ENCODE measurements around the gene SPAG8.

DNA sequence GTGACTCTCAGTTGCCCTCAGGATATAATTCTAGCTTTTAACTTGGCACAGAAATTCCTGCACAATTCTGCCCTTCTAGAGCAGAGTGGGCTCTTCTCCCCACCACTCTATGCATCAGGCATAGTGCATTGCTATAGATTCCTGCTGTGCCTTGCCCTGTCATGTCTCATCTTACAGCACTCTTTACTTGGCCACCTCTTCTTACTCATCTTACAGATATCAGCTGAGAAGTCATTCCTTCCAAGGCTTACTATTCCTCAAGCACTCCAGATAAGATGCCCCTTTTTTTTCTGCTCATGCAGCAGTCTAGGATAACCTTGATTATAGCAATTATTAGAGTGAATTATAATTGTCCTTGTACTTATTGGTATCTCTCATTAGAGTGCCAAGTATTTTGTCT lies 10.9 kb upstream of the SPAG8 start:
- no peak for TF ChIP-seq ARNT (IDR thresholded peaks at IDR 0.05)
- no peak for TF ChIP-seq CREBBP (IDR thresholded peaks at IDR 0.05; ENCODE audit: low read depth, low read length)
- TF ChIP-seq MEF2A (IDR thresholded peaks at IDR 0.05; ENCODE audit: control insufficient read depth, low read depth, low read length), result no peak
- TF ChIP-seq, protein P1, sequence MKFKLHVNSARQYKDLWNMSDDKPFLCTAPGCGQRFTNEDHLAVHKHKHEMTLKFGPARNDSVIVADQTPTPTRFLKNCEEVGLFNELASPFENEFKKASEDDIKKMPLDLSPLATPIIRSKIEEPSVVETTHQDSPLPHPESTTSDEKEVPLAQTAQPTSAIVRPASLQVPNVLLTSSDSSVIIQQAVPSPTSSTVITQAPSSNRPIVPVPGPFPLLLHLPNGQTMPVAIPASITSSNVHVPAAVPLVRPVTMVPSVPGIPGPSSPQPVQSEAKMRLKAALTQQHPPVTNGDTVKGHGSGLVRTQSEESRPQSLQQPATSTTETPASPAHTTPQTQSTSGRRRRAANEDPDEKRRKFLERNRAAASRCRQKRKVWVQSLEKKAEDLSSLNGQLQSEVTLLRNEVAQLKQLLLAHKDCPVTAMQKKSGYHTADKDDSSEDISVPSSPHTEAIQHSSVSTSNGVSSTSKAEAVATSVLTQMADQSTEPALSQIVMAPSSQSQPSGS (CRISPR knock-in tag; IDR thresholded peaks at IDR 0.05), result no peak
- no peak for TF ChIP-seq LEF1 (IDR thresholded peaks at IDR 0.05)
- TF ChIP-seq, protein P2, sequence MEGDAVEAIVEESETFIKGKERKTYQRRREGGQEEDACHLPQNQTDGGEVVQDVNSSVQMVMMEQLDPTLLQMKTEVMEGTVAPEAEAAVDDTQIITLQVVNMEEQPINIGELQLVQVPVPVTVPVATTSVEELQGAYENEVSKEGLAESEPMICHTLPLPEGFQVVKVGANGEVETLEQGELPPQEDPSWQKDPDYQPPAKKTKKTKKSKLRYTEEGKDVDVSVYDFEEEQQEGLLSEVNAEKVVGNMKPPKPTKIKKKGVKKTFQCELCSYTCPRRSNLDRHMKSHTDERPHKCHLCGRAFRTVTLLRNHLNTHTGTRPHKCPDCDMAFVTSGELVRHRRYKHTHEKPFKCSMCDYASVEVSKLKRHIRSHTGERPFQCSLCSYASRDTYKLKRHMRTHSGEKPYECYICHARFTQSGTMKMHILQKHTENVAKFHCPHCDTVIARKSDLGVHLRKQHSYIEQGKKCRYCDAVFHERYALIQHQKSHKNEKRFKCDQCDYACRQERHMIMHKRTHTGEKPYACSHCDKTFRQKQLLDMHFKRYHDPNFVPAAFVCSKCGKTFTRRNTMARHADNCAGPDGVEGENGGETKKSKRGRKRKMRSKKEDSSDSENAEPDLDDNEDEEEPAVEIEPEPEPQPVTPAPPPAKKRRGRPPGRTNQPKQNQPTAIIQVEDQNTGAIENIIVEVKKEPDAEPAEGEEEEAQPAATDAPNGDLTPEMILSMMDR (IDR thresholded peaks at IDR 0.05 in 2 of 3, conservative IDR thresholded peaks at IDR 0.05 in 1 of 3; ENCODE audit: insufficient read depth in 2 of 3, low read depth in 1 of 3, low read length in 3 of 3), result no peak
- no peak for TF ChIP-seq ZNF780A (CRISPR knock-in tag; IDR thresholded peaks at IDR 0.05)
- TF ChIP-seq ILK (tag; IDR thresholded peaks at IDR 0.05; ENCODE audit: borderline replicate concordance, low read depth), result no peak
- no peak for TF ChIP-seq MTA3 (IDR thresholded peaks at IDR 0.05; ENCODE audit: borderline replicate concordance)
- no peak for TF ChIP-seq ZNF507 (tag; conservative IDR thresholded peaks at IDR 0.05)
- TF ChIP-seq CCAR2 (IDR thresholded peaks at IDR 0.05; ENCODE audit: low read depth, low read length), result no peak
- TF ChIP-seq YY1 (IDR thresholded peaks at IDR 0.05; ENCODE audit: borderline replicate concordance in 1 of 3, control insufficient read depth in 1 of 3, extremely low read depth in 1 of 3, insufficient read depth in 3 of 3, insufficient read length in 1 of 3, insufficient replicate concordance in 2 of 3, low read depth in 1 of 3, low read length in 2 of 3), result no peak
- no peak for TF ChIP-seq ZZZ3 (IDR thresholded peaks at IDR 0.05)

Measured in K562 (cell line).